Adrenal gland (tissue), 5 donors: Measurements from ENCODE around the gene C3orf62.

ENCODE experiments used
- CTCF ChIP-seq, 6 experiments: fragments of 450-650 bp in 4 of 6; fragments of 200-600 bp in 2 of 6; sonication (generic) in 1 of 6; IDR thresholded peaks; 1 replicate in 5 of 6; 2 replicates in 1 of 6; pipeline versions ENCODE4 v1.5.1 to v1.8.0; 2016 to 2021; ENCODE audit warnings: antibody characterized with exemption in 6 of 6, mild to moderate bottlenecking in 2 of 6, moderate library complexity in 1 of 6
- POLR2A ChIP-seq, 2 donors: fragments of 450-650 bp; IDR thresholded peaks; one replicate each; pipeline ENCODE4 v1.6.1; 2017; ENCODE audit warnings: antibody characterized with exemption in 2 of 2, mild to moderate bottlenecking in 2 of 2, moderate library complexity in 1 of 2
- donor health status: DM: no; HTN: no; CAD: no.

GRCh38 chr3:49260806-49261324 is 16.2 kb downstream of the C3orf62 start:
- TF ChIP-seq CTCF (IDR thresholded peaks at IDR 0.05), result no peak
- TF ChIP-seq POLR2A (IDR thresholded peaks at IDR 0.05), result no peak
